ENCODE measurements around the gene PEX11A.

- no peak for TF ChIP-seq POLR2A (IDR thresholded peaks at IDR 0.05)
- TF ChIP-seq CTCF (IDR thresholded peaks at IDR 0.05): no peak
- TF ChIP-seq EP300 (IDR thresholded peaks at IDR 0.05): no peak
Measured at GRCh38 chr15:89645680-89646079, 44.9 kb downstream of the PEX11A start.
